BLaER1 treated with 17β-estradiol and CSF1 and Interleukin-3, amounts not matched to agents 10 nM and 100 nM (cell line): Measurements from ENCODE around the gene PPL.

ENCODE experiments used
- H3K27ac ChIP-seq, 11 experiments: shearing (Covaris generic); formaldehyde crosslinking; 2 replicates each; pipeline ENCODE4 v1.8.1; 2022
- H3K27me3 ChIP-seq, 11 experiments: shearing (Covaris generic); formaldehyde crosslinking; 2 replicates each; pipeline ENCODE4 v1.8.1; 2022
- H3K36me3 ChIP-seq, 11 experiments: shearing (Covaris generic); formaldehyde crosslinking; 2 replicates each; pipeline ENCODE4 v1.8.1; 2022
- H3K4me1 ChIP-seq, 10 experiments: shearing (Covaris generic); formaldehyde crosslinking; 2 replicates each; pipeline ENCODE4 v1.8.1; 2022
- H3K4me2 ChIP-seq, 11 experiments: shearing (Covaris generic); formaldehyde crosslinking; 2 replicates each; pipeline ENCODE4 v1.8.1; 2022
- H3K4me3 ChIP-seq, 10 experiments: shearing (Covaris generic); formaldehyde crosslinking; 2 replicates each; pipeline ENCODE4 v1.8.1; 2022
- H3K9ac ChIP-seq, 11 experiments: shearing (Covaris generic); formaldehyde crosslinking; 2 replicates each; pipeline ENCODE4 v1.8.1; 2022
- H3K9me3 ChIP-seq, 11 experiments: shearing (Covaris generic); formaldehyde crosslinking; replicated peaks in 1 of 11; 2 replicates each; pipeline ENCODE4 v1.8.1; 2022
- H4K20me1 ChIP-seq, 11 experiments: shearing (Covaris generic); formaldehyde crosslinking; 2 replicates each; pipeline ENCODE4 v1.8.1; 2022
- Cebpa-rat ChIP-seq, 11 experiments: shearing (Covaris generic); IDR thresholded peaks; 2 replicates each; pipeline ENCODE4 v1.8.1; 2022

PPL gene

DNA sequence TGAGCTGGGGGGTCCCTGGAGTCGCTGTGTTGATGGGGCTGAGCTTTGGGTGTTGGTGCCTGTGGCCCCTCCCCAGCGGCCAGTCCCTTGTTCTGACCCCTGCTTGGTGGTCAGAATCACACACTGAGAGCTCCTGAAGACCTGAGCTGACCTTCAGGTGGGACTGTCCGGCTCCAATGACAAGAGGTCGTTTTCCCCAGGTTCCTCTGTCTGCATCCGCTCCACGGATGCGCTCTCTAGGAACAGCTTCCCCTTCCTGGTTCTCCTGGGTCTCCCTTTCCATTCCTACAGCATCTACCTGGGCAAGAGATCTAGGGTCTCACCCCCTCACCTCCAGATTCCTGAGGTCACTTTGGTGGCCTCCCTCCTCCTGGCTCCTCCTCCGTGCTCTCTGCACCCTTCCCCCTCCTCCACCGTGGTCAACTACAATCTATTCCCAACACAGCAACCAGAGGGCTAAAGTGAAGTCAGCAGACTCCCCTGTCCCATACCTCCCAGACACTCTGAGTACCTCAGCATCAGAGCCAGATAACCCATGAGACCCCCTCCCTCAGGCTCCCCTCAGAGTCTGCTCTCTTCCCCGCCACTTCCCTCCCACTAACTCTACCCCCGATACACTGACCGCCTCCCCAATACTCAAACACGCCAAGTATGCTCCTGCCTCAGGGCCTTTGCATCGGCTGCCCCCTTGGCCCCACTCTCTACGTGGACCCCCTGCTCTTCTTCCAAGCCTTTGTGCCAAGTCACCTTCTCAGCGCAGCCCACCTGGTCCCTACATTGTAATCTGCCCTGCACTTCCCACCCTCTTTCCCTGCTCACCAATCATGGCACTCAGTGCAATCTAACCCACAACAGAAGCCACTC, 12.2 kb upstream of the PPL start:
- no peak overlapping the region for H3K9ac ChIP-seq
- no peaks in the 10 kb centered on the region for H3K27me3 ChIP-seq
- no peaks in the 10 kb centered on the region for H3K36me3 ChIP-seq
- peaks cover 14 to 24% (median 18%) of the 10 kb centered on the region in 10 experiments for H3K4me1 ChIP-seq
- H3K4me3 ChIP-seq, result no peak overlapping the region
- no peak overlapping the region for H3K27ac ChIP-seq
- no peak overlapping the region for H3K4me2 ChIP-seq
- no peaks in the 10 kb centered on the region for H3K9me3 ChIP-seq
- TF ChIP-seq Cebpa-rat (IDR thresholded peaks at IDR 0.05), result no peak
- H4K20me1 ChIP-seq, result 0 out of 22 replicates have a peak, but pooled peaks cover 0 to 5% (median 0%) of the 10 kb centered on the region in 11 experiments

DNA sequence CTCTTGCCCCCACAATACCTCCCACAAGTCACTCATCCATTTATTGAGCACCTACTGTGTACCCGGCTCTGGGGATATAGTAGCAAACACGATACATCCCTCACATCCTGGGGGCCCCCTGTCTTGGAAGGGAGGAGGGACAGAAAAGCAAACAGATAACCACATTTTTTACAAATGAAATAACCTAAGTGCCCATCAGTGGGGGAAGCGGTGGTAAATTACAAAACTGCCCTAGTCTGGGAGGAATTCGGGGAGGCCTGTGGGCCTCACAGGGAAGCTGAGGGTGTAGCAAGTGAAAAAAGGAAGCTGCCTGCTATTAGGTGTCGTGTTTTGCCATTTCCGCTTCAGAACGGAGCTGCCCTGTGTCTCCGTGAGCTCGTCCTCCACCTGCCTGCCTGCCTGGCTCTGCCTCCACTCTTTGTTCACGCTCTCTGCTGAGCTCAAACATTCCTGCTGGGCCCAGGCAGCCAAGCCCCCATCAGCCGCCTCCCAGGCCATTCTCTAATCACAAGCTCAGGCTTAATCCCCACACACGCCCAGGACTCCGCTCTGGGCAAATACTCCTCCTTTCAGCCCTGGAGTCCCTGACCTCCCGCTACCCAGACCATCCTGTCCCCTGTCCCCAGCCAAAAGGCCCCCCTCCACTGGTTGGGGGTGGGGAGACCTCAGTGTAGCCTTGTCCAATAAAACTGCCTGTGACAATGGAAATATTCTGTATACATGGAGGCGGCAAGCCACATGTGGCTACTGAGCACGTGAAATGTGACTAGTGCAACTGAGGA, 11.0 kb upstream of the PPL start:
- H3K27ac ChIP-seq, result no peak overlapping the region

DNA sequence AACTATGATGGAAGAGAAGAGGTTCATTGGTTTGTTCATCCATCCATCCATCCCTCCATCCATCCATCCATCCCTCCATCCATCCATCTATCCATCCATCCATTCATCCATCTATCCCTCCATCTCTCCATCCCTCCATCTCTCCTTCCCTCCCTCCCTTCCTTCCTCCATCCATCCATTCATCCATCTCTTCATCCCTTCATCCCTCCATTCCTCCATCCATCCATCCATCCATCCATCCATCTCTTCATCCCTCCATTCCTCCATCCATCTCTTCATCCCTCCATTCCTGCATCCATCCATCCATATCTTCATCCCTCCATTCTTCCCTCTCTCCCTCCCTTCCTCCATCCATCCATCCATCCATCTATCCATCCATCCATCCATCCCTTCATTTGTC, 10.0 kb upstream of the PPL start:
- Histone ChIP-seq H3K36me3 (no peaks in the 10 kb centered on the region), H4K20me1 (peaks cover 0 to 10% (median 0%) of the 10 kb centered on the region in 11 experiments; a peak in 1 of 22 replicates), H3K4me3 (no peak overlapping the region), H3K4me2 (no peak overlapping the region), H3K27ac (no peak overlapping the region), H3K4me1 (peaks cover 14 to 34% (median 29%) of the 10 kb centered on the region in 10 experiments), H3K9me3 (no peaks in the 10 kb centered on the region), H3K9ac (no peak overlapping the region), H3K27me3 (no peaks in the 10 kb centered on the region)
- TF ChIP-seq Cebpa-rat (IDR thresholded peaks at IDR 0.05), result no peak

More for the DNA sequence above, 11.0 kb upstream of the PPL start:
- Histone ChIP-seq H3K9me3 (no peaks in the 10 kb centered on the region), H3K4me1 (peaks cover 14 to 33% (median 29%) of the 10 kb centered on the region in 10 experiments), H3K36me3 (no peaks in the 10 kb centered on the region), H4K20me1 (peaks cover 0 to 8% (median 0%) of the 10 kb centered on the region in 11 experiments; a peak in 1 of 22 replicates), H3K4me2 (no peak overlapping the region), H3K9ac (no peak overlapping the region), H3K4me3 (no peak overlapping the region), H3K27me3 (no peaks in the 10 kb centered on the region)
- TF ChIP-seq Cebpa-rat (IDR thresholded peaks at IDR 0.05), result no peak

DNA sequence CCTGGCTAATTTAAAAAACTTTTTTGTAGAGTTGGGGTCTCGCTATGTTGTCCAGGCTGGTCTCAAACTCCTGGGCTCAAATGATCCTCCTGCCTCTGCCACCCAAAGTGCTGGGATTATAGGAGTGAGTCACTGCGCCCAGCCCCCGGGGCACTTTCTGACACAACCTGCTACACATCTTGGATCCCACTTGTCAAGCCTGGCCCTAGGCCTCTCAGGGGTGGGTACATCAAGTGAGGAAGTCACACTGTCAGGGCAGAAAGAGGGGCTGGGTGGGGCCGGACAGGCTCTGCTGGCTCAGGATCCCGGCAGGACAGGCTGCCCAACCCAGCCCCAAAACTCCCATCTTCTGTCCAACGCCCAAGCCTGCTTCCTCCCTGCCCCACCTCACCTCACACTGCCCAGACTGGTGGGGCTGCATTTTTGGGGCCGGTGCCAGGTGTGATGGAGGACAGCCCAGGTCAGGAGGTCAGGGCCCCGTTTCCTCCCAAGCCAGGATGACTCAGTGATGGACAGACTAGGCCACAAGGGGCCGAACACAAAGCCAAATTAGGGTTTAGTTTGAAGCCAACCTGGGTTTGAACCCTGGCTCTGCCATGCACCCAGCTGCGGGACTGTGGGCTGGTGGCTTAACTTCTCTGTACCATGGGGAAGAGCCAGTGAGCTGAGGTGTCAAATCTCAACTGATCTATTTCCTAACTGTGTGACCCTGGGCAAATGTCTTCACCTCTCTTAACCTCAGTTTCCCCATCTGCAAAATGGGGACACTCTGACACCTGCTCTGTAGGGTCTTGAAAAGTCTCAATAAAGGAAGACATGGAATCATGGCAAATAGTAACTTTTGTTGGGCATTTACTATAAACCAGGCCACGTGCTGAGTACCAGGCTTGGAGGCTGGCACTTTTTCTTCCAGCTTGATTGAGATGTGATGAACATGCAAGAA, 8.9 kb upstream of the PPL start:
- H3K4me3 ChIP-seq, result no peak overlapping the region
- no peak overlapping the region for H3K9ac ChIP-seq
- peaks cover 0 to 19% (median 0%) of the 10 kb centered on the region in 11 experiments; a peak in 2 of 22 replicates for H4K20me1 ChIP-seq
- H3K27me3 ChIP-seq, result 0 out of 22 replicates have a peak, but pooled peaks cover 0 to 2% (median 0%) of the 10 kb centered on the region in 11 experiments
- peak overlapping the region in 6 of 11 experiments; percentile 7 to 81 (median 69); a peak in 8 of 22 replicates for H3K4me2 ChIP-seq
- no peaks in the 10 kb centered on the region for H3K36me3 ChIP-seq
- H3K9me3 ChIP-seq, result no peaks in the 10 kb centered on the region
- no peak for TF ChIP-seq Cebpa-rat (IDR thresholded peaks at IDR 0.05)
- 0 out of 22 replicates have a peak overlapping the region, but pooled peaks of 1 of the 11 experiments have one; percentile 16 for H3K27ac ChIP-seq
- H3K4me1 ChIP-seq, result peaks cover 14 to 34% (median 29%) of the 10 kb centered on the region in 10 experiments

DNA sequence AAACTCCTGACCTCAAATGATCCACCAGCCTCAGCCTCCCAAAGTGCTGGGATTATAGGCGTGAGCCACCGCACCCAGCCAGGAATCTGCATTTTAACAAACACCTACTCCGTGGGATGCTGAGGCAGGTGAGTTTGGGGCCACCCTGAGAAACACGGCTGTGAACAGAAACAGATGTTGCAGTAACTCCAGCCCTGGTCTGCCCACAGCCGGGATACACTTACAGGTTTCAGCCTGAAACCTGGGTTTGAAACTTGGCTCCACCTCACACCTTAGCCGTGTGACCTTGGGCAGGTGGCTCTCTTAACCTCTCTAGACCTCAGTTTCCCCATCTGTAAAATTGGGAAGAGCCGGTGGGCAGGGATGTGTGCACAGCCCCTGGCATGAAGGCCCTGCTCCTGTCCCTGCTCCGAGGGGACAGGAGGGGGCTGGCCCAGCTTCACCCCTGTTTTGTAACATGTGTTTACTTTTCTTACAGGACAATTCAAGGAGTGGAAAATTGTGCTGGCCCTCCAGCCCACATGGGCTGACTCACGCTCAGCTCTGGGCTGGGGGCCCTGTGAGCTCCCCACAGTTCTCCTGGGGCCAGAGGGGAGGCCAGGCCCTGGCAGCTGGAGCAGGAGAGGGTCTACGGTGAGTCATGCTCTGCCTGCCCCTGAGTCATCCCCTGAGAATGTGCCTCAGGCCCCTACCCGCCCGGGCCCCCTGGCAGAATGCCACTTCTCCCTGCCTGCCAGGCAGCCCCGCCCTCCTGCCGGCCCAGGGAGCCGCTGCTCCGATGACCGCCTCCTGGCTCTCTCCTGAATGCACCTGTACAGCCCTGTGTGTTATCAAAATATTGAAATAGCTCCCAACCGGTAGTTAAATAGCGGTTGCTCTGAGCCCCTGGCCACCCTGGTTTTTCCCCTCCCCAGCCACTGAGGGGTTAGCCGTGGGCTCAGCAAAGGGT, 7.7 kb upstream of the PPL start:
- Histone ChIP-seq H3K4me1 (peaks cover 14 to 34% (median 29%) of the 10 kb centered on the region in 10 experiments), H3K27ac (peak overlapping the region in 5 of 11 experiments; percentile 19 to 59 (median 37); a peak in 6 of 22 replicates)

DNA sequence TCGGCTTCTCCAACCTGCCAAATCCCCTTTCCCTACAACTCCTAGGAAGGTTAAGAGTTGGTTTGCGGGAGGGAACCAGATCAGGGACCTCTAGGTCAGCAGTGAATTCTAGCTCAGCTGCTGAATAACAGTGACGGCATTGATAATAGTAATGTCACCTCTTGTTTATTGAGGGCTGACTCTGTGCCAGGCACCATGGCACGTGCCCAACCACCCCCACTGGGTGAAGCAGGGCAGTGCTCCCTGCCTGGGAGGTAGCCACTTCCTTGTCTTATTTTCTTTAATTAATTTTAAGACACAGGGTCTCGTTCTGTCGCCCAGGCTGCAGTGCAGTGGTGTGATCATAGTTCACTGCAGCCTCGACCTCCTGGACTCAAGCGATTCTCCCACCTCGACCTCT, 5.5 kb upstream of the PPL start:
- Histone ChIP-seq H3K36me3 (no peaks in the 10 kb centered on the region), H3K9me3 (no peaks in the 10 kb centered on the region), H3K4me3 (no peak overlapping the region), H3K27ac (no peak overlapping the region), H4K20me1 (peaks cover 0 to 25% (median 0%) of the 10 kb centered on the region in 11 experiments; a peak in 4 of 22 replicates), H3K4me1 (peaks cover 14 to 34% (median 29%) of the 10 kb centered on the region in 10 experiments), H3K27me3 (peaks cover 15 to 28% (median 19%) of the 10 kb centered on the region in 11 experiments), H3K9ac (no peak overlapping the region), H3K4me2 (no peak overlapping the region)
- TF ChIP-seq Cebpa-rat (IDR thresholded peaks at IDR 0.05), result no peak

More for the DNA sequence above, 7.7 kb upstream of the PPL start:
- Histone ChIP-seq H4K20me1 (peaks cover 0 to 19% (median 0%) of the 10 kb centered on the region in 11 experiments; a peak in 2 of 22 replicates), H3K36me3 (no peaks in the 10 kb centered on the region), H3K9me3 (no peaks in the 10 kb centered on the region), H3K4me3 (no peak overlapping the region), H3K4me2 (peak overlapping the region; percentile 58 to 81 (median 69)), H3K27me3 (peaks cover 0 to 8% (median 0%) of the 10 kb centered on the region in 11 experiments; a peak in 3 of 22 replicates), H3K9ac (peak overlapping the region in 9 of 11 experiments; percentile 10 to 60 (median 43); a peak in 9 of 22 replicates)
- TF ChIP-seq Cebpa-rat (IDR thresholded peaks at IDR 0.05), result no peak

DNA sequence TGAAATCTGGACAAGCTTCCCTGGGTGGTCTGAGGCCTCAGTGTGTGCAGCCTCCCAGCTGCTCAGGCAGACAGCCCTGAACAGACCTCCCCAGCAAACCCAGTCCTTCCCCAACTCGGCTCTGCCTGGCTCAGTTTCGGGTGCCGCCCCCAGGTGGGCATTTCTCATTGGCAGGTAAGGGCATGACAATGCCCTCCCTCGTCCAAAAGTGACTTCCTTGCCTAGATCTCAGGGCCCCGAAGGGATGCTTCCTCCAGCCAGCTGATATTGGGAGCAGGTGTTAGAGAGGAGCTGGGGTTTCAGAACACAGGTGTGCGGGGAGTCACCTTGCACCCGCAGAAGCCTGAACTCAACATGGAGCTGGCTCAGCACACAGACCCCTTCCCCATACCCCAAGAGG, 3.8 kb upstream of the PPL start:
- no peak overlapping the region for H3K4me2 ChIP-seq
- no peak overlapping the region for H3K27ac ChIP-seq
- H3K4me1 ChIP-seq, result peaks cover 14 to 30% (median 27%) of the 10 kb centered on the region in 10 experiments
- no peaks in the 10 kb centered on the region for H3K9me3 ChIP-seq
- no peak overlapping the region for H3K9ac ChIP-seq
- no peak overlapping the region for H3K4me3 ChIP-seq
- H4K20me1 ChIP-seq, result peaks cover 0 to 41% (median 0%) of the 10 kb centered on the region in 11 experiments; a peak in 5 of 22 replicates
- no peak for TF ChIP-seq Cebpa-rat (IDR thresholded peaks at IDR 0.05)
- H3K36me3 ChIP-seq, result no peaks in the 10 kb centered on the region
- H3K27me3 ChIP-seq, result peaks cover 32 to 46% (median 37%) of the 10 kb centered on the region in 11 experiments
